H9 (cell line): ENCODE results near the gene FGF12. TPM values are rescaled to one million over a fixed set of nuclear protein-coding genes. Genes with fewer than 3 reads are reported as not detected.

Source experiments
- DNase-seq: peaks from one replicate; pipeline ENCODE4 v3.0.0-alpha.2; 2017
- H2AFZ ChIP-seq: one replicate; pipeline ENCODE4 v1.6.1; 2013; ENCODE audit warnings: mild to moderate bottlenecking, low read length, control low read depth, moderate library complexity
- H2AK5ac ChIP-seq: 2 replicates; pipeline ENCODE4 v1.6.1; 2013; ENCODE audit warnings: low read length, control low read depth, mixed read lengths; ENCODE audit not compliant: insufficient read length
- H2BK120ac ChIP-seq: one replicate; pipeline ENCODE4 v1.6.1; 2013; ENCODE audit warnings: low read depth, mild to moderate bottlenecking, low read length, control low read depth, inconsistent platforms; ENCODE audit not compliant: poor library complexity, severe bottlenecking
- H2BK12ac ChIP-seq: 2 replicates; pipeline ENCODE4 v1.6.1; 2013; ENCODE audit warnings: low read length, control low read depth, mixed read lengths, low read depth; ENCODE audit not compliant: insufficient read length
- H2BK15ac ChIP-seq: 2 replicates; pipeline ENCODE4 v1.6.1; 2013; ENCODE audit warnings: low read depth, low read length, control low read depth
- H2BK20ac ChIP-seq: one replicate; pipeline ENCODE4 v1.6.1; 2013; ENCODE audit warnings: low read depth, mild to moderate bottlenecking, low read length, control low read depth, inconsistent platforms; ENCODE audit not compliant: poor library complexity, severe bottlenecking
- H2BK5ac ChIP-seq: 2 replicates; pipeline ENCODE4 v1.6.1; 2013; ENCODE audit warnings: low read length, control low read depth, mixed read lengths; ENCODE audit not compliant: insufficient read length
- H3K14ac ChIP-seq: 2 replicates; pipeline ENCODE4 v1.6.1; 2013; ENCODE audit warnings: low read length, control low read depth; ENCODE audit not compliant: insufficient read depth
- H3K18ac ChIP-seq: 2 replicates; pipeline ENCODE4 v1.6.1; 2013; ENCODE audit warnings: low read depth, mild to moderate bottlenecking, mixed read lengths, low read length, control low read depth; ENCODE audit not compliant: insufficient read length
- H3K23ac ChIP-seq: 2 replicates; pipeline ENCODE4 v1.6.1; 2013; ENCODE audit warnings: low read length, control low read depth, mixed read lengths, low read depth; ENCODE audit not compliant: insufficient read length
- H3K23me2 ChIP-seq: 2 replicates; pipeline ENCODE4 v1.6.1; 2013; ENCODE audit warnings: low read depth, mild to moderate bottlenecking, mixed read lengths, low read length, control low read depth; ENCODE audit not compliant: insufficient read length, poor library complexity, severe bottlenecking
- H3K27ac ChIP-seq: 2 replicates; pipeline ENCODE4 v1.5.1; 2013; ENCODE audit warnings: low read length, control low read depth, mixed read lengths, low read depth; ENCODE audit not compliant: insufficient read length
- H3K27me3 ChIP-seq: 2 replicates; pipeline ENCODE4 v1.6.1; 2013; ENCODE audit warnings: low read length, control low read depth, inconsistent platforms; ENCODE audit not compliant: insufficient read depth
- H3K4ac ChIP-seq: 2 replicates; pipeline ENCODE4 v1.6.1; 2013; ENCODE audit warnings: low read depth, mild to moderate bottlenecking, control low read depth, inconsistent platforms, low read length, moderate library complexity
- H3K4me1 ChIP-seq: 2 replicates; pipeline ENCODE4 v1.6.1; 2013; ENCODE audit warnings: low read length, control low read depth, inconsistent platforms; ENCODE audit not compliant: insufficient read depth
- H3K4me2 ChIP-seq: 2 replicates; pipeline ENCODE4 v1.6.1; 2013; ENCODE audit warnings: low read length, control low read depth, mixed read lengths; ENCODE audit not compliant: insufficient read length, insufficient read depth
- H3K56ac ChIP-seq: 2 replicates; pipeline ENCODE4 v1.6.1; 2013; ENCODE audit warnings: low read depth, mild to moderate bottlenecking, mixed read lengths, low read length, control low read depth; ENCODE audit not compliant: insufficient read length
- H3K79me1 ChIP-seq: 2 replicates; pipeline ENCODE4 v1.6.1; 2013; ENCODE audit warnings: low read depth, mild to moderate bottlenecking, moderate library complexity, low read length, control low read depth, inconsistent platforms; ENCODE audit not compliant: insufficient read depth, poor library complexity, severe bottlenecking
- H3K79me2 ChIP-seq: 2 replicates; pipeline ENCODE4 v1.6.1; 2013; ENCODE audit warnings: low read length, control low read depth, inconsistent platforms; ENCODE audit not compliant: insufficient read depth
- H3K9ac ChIP-seq: 2 replicates; pipeline ENCODE4 v1.6.1; 2013; ENCODE audit warnings: low read length, control low read depth, mixed read lengths; ENCODE audit not compliant: insufficient read length; ENCODE audit errors: extremely low read depth
- H3K9me3 ChIP-seq: one replicate; pipeline ENCODE4 v1.6.1; 2013; ENCODE audit warnings: low read depth, low read length, inconsistent platforms; ENCODE audit not compliant: control insufficient read depth
- H3T11ph ChIP-seq: one replicate; pipeline ENCODE4 v1.6.1; 2013; ENCODE audit warnings: mild to moderate bottlenecking, low read length, control low read depth, inconsistent platforms
- H4K20me1 ChIP-seq: one replicate; pipeline ENCODE4 v1.6.1; 2013; ENCODE audit not compliant: control insufficient read depth, insufficient read length, insufficient read depth
- H4K5ac ChIP-seq: 2 replicates; pipeline ENCODE4 v1.6.1; 2013; ENCODE audit warnings: low read depth, mild to moderate bottlenecking, mixed read lengths, low read length, control low read depth; ENCODE audit not compliant: insufficient read length
- H4K8ac ChIP-seq: replicated peaks from 2 replicates; pipeline ENCODE4 v1.6.1; 2013; ENCODE audit warnings: low read length, control low read depth, mixed read lengths, low read depth; ENCODE audit not compliant: insufficient read length
- H4K91ac ChIP-seq: 2 replicates; pipeline ENCODE4 v1.6.1; 2013; ENCODE audit warnings: low read depth, mild to moderate bottlenecking, moderate library complexity, mixed read lengths, low read length, control low read depth; ENCODE audit not compliant: insufficient read length
- H3K27ac Mint-ChIP-seq, 3 experiments: 2 replicates in 2 of 3; 3 replicates in 1 of 3; pipeline ENCODE4 v1.8.0; 2020 to 2021; ENCODE audit warnings: mixed read lengths in 3 of 3, mild to moderate bottlenecking in 1 of 3, moderate library complexity in 1 of 3
- H3K27me3 Mint-ChIP-seq: 2 replicates; pipeline ENCODE4 v1.8.0; 2021; ENCODE audit warnings: low read depth, mild to moderate bottlenecking, moderate library complexity, mixed read lengths
- H3K36me3 Mint-ChIP-seq, 3 experiments: 2 replicates in 2 of 3; 3 replicates in 1 of 3; pipeline ENCODE4 v1.8.0; 2020 to 2021; ENCODE audit warnings: low read depth in 3 of 3, mixed read lengths in 3 of 3; ENCODE audit not compliant: insufficient read depth in 1 of 3
- H3K4me1 Mint-ChIP-seq, 2 experiments: 2 replicates each; pipeline ENCODE4 v1.8.0; 2020; ENCODE audit warnings: mixed read lengths in 2 of 2
- H3K4me3 Mint-ChIP-seq, 2 experiments: 2 replicates in 1 of 2; 3 replicates in 1 of 2; pipeline ENCODE4 v1.8.0; 2020 to 2021; ENCODE audit warnings: mild to moderate bottlenecking in 2 of 2, mixed read lengths in 2 of 2, moderate library complexity in 1 of 2
- H3K9me3 Mint-ChIP-seq, 2 experiments: 2 replicates in 1 of 2; 3 replicates in 1 of 2; pipeline ENCODE4 v1.8.0; 2020; ENCODE audit warnings: mild to moderate bottlenecking in 2 of 2, mixed read lengths in 2 of 2, moderate library complexity in 1 of 2
- CTCF ChIP-seq: fragments of 200-600 bp; sonication (generic); conservative IDR thresholded peaks from 3 replicates; pipeline ENCODE4 v1.8.0; 2021; ENCODE audit warnings: antibody characterized with exemption, mild to moderate bottlenecking
- WGBS: extraction: QIAGEN DNeasy Blood & Tissue Kit; methylation state at CpG from one replicate; pipeline ENCODE4 v1.1.7; 2013; ENCODE audit warnings: missing lambda C conversion rate, low lambda C conversion rate, mixed read lengths; ENCODE audit not compliant: insufficient read length; ENCODE audit errors: extremely low coverage; 5-methylcytosine and 5-hydroxymethylcytosine counted together
- total RNA-seq: library from RNA; stranded (reverse); gene quantifications from 2 replicates; pipeline ENCODE4 v1.2.1, GENCODE V29; 2021

The FGF12 gene
- total RNA-seq, 1 experiment from 2014 or later: 5.6 TPM

- Mint-ChIP-seq H3K4me1 (peaks cover 22 to 29% of the 10 kb centered on the region in 2 experiments), H3K27me3 (no peaks in the 10 kb centered on the region), H3K4me3 (no peak overlapping the region), H3K27ac (no peak overlapping the region), H3K9me3 (no peaks in the 10 kb centered on the region), H3K36me3 (no peaks in the 10 kb centered on the region)
- Histone ChIP-seq H3K9ac (no peak overlapping the region), H3K23ac (no peak overlapping the region), H3T11ph (no peak overlapping the region), H4K5ac (no peak overlapping the region), H4K20me1 (no peaks in the 10 kb centered on the region), H3K4ac (no peak overlapping the region), H3K9me3 (no peaks in the 10 kb centered on the region), H3K56ac (no peak overlapping the region), H3K79me1 (no peaks in the 10 kb centered on the region), H2AFZ (no peak overlapping the region), H3K4me1 (peaks cover 4% of the 10 kb centered on the region; the same call in 1 of the 2 replicates), H3K27me3 (no peaks in the 10 kb centered on the region), H2AK5ac (no peak overlapping the region), H3K4me2 (no peak overlapping the region), H3K14ac (no peak overlapping the region), H3K23me2 (no peaks in the 10 kb centered on the region), H3K18ac (no peak overlapping the region), H3K27ac (no peak overlapping the region), H2BK20ac (no peak overlapping the region), H2BK15ac (no peak overlapping the region), H3K79me2 (no peaks in the 10 kb centered on the region), H4K8ac (no peak overlapping the region), H2BK5ac (no peak overlapping the region), H2BK120ac (no peak overlapping the region), H4K91ac (no peak overlapping the region), H2BK12ac (no peak overlapping the region)
- no peak for DNase-seq
- WGBS: no CpG with 5 or more reads among the region's 2 CpGs
- no peak for TF ChIP-seq CTCF
Measured at GRCh38 chr3:192696943-192697587, 30.3 kb downstream of the FGF12 start.
